HG02885 (cell line): ENCODE results near the gene SIN3B.
"Not testable (repeated sequence)": the region's sequence is repeated elsewhere in the genome, so short reads cannot be mapped to it uniquely, and the experiment has no call there.

Experiments
- ATAC-seq: cut with Tn5 transposase; IDR thresholded peaks from one replicate; pipeline ENCODE4 v1.9.1; 2021; ENCODE audit warnings: mild to moderate bottlenecking; ENCODE audit not compliant: unreplicated experiment, poor library complexity

SIN3B gene

GRCh38 chr19:16861834-16862233 is 32.6 kb downstream of the SIN3B start:
- ATAC-seq = no peak

- ATAC-seq = no peak
These were observed 33.7 kb downstream of the SIN3B start for GRCh38 chr19:16862826-16863415.

GRCh38 chr19:16867211-16867610 is 38.0 kb downstream of the SIN3B start:
- ATAC-seq = no peak

GRCh38 chr19:16868423-16869130 is 39.4 kb downstream of the SIN3B start:
- no peak for ATAC-seq

GRCh38 chr19:16869331-16869972 is 40.3 kb downstream of the SIN3B start:
- no peak for ATAC-seq

- no peak for ATAC-seq
These were observed 42.7 kb downstream of the SIN3B start for GRCh38 chr19:16871871-16872270.

GRCh38 chr19:16872728-16873127 is 43.5 kb downstream of the SIN3B start:
- no peak for ATAC-seq

- no peak for ATAC-seq
These were observed 44.4 kb downstream of the SIN3B start for GRCh38 chr19:16873594-16873993.

GRCh38 chr19:16874250-16874977 is 45.2 kb downstream of the SIN3B start:
- ATAC-seq = no peak

- not testable (repeated sequence) for ATAC-seq
These were observed 45.7 kb downstream of the SIN3B start for GRCh38 chr19:16874978-16875299.

- no peak for ATAC-seq
These were observed 46.7 kb downstream of the SIN3B start for GRCh38 chr19:16875584-16876555.

- no peak for ATAC-seq
These were observed 47.7 kb downstream of the SIN3B start for GRCh38 chr19:16876904-16877361.

GRCh38 chr19:16877581-16877980 is 48.4 kb downstream of the SIN3B start:
- ATAC-seq = no peak

- no peak for ATAC-seq
These were observed 49.2 kb downstream of the SIN3B start for GRCh38 chr19:16878181-16878965.

GRCh38 chr19:16880884-16881554 is 51.8 kb downstream of the SIN3B start:
- no peak for ATAC-seq

- ATAC-seq = no peak
These were observed 52.9 kb downstream of the SIN3B start for GRCh38 chr19:16882146-16882545.

GRCh38 chr19:16883522-16883921 is 54.3 kb downstream of the SIN3B start:
- no peak for ATAC-seq

- ATAC-seq = no peak
These were observed 56.0 kb downstream of the SIN3B start for GRCh38 chr19:16885166-16885565.
